ENCODE results near the gene GSTT2B. TPM values are rescaled to one million over a fixed set of nuclear protein-coding genes. Genes with fewer than 3 reads are reported as not detected.
"Not testable (repeated sequence)": the region's sequence is repeated elsewhere in the genome, so short reads cannot be mapped to it uniquely, and the experiment has no call there.

The GSTT2B gene
- total RNA-seq, 6 experiments from 2014 or later: 0.50 to 23.7 (median 3.4) TPM; not detected in 1

- peaks cover 0 to 25% (median 7%) of the 10 kb centered on the region in 4 donors for H3K36me3 ChIP-seq
- no CpG with 5 or more reads among the region's 3 CpGs for WGBS (ENCODE audit: insufficient coverage, low coverage, low lambda C conversion rate, missing lambda C conversion rate)
- H3K4me1 ChIP-seq: peaks cover 0 to 8% (median 0%) of the 10 kb centered on the region in 4 donors
- H3K27ac ChIP-seq: peak overlapping the region in 1 of 3 donors; percentile 55
- H3K27me3 ChIP-seq: no peaks in the 10 kb centered on the region
- no peaks in the 10 kb centered on the region for H3K9me3 ChIP-seq
- no peak for DNase-seq
- no peak for ATAC-seq
- no peak overlapping the region for H3K4me3 ChIP-seq
- TF ChIP-seq CTCF (IDR thresholded peaks at IDR 0.05) (no peak), POLR2A (IDR thresholded peaks at IDR 0.05) (no peak)
- intact Hi-C loops (cut with DNase I): no loop called here
Observed at GRCh38 chr22:23969071-23969470, 8.1 kb upstream of the GSTT2B start.

- no CpG with 5 or more reads among the region's 30 CpGs for WGBS (ENCODE audit: insufficient coverage, low coverage, low lambda C conversion rate, missing lambda C conversion rate)
- ATAC-seq: peak; percentile 82 to 97 (median 90)
- H3K9me3 ChIP-seq; H3K27me3 ChIP-seq; H3K4me3 ChIP-seq; H3K27ac ChIP-seq; intact Hi-C loops (cut with DNase I); H3K4me1 ChIP-seq; DNase-seq: not testable (repeated sequence)
- peaks cover 0 to 21% (median 5%) of the 10 kb centered on the region in 4 donors for H3K36me3 ChIP-seq
Observed at GRCh38 chr22:23966568-23966967, 5.6 kb upstream of the GSTT2B start, which contains the start of gene DDTL. TSS of gene DDTL (plus strand) at chr22:23966888. CDS start at chr22:23966915, 27 bp downstream.

GRCh38 chr22:23966094-23966493, 5.1 kb upstream of the GSTT2B start:
- peak; percentile 13 to 63 (median 48) for ATAC-seq

GRCh38 chr22:23956301-23956900, 4.6 kb downstream of the GSTT2B start:
- H3K4me1 ChIP-seq; intact Hi-C loops (cut with DNase I); H3K27ac ChIP-seq; H3K36me3 ChIP-seq; H3K9me3 ChIP-seq; H3K27me3 ChIP-seq; H3K4me3 ChIP-seq: not testable (repeated sequence)
- 15% methylated on average over 12 of the region's 12 CpGs for WGBS (ENCODE audit: insufficient coverage, low coverage, low lambda C conversion rate, missing lambda C conversion rate)
- peak; percentile 76 to 92 (median 77) for TF ChIP-seq CTCF (IDR thresholded peaks at IDR 0.05)
- DNase-seq: peak; percentile 51 to 76 (median 59)
- peak; percentile 67 to 83 (median 76) for ATAC-seq

More at GRCh38 chr22:23966094-23966493, 5.1 kb upstream of the GSTT2B start:
- H3K36me3 ChIP-seq: peaks cover 0 to 17% (median 2%) of the 10 kb centered on the region in 4 donors
- H3K9me3 ChIP-seq; H3K27me3 ChIP-seq; H3K4me1 ChIP-seq; intact Hi-C loops (cut with DNase I); H3K27ac ChIP-seq; H3K4me3 ChIP-seq; DNase-seq: not testable (repeated sequence)
- no CpG with 5 or more reads among the region's 18 CpGs for WGBS (ENCODE audit: insufficient coverage, low coverage, low lambda C conversion rate, missing lambda C conversion rate)

- DNase-seq; intact Hi-C loops (cut with DNase I); H3K9me3 ChIP-seq; H3K27ac ChIP-seq; H3K36me3 ChIP-seq; H3K4me1 ChIP-seq; ATAC-seq; H3K27me3 ChIP-seq; H3K4me3 ChIP-seq: not testable (repeated sequence)
- 58% methylated on average over 6 of the region's 8 CpGs for WGBS (ENCODE audit: insufficient coverage, low coverage, low lambda C conversion rate, missing lambda C conversion rate)
Observed at GRCh38 chr22:23955886-23956285, 5.1 kb downstream of the GSTT2B start.

GRCh38 chr22:23954991-23955305, 6.0 kb downstream of the GSTT2B start:
- WGBS (ENCODE audit: insufficient coverage, low coverage, low lambda C conversion rate, missing lambda C conversion rate): 70% methylated on average over 4 of the region's 6 CpGs
- intact Hi-C loops (cut with DNase I); ATAC-seq: not testable (repeated sequence)

GRCh38 chr22:23954193-23954990, 6.6 kb downstream of the GSTT2B start:
- WGBS (ENCODE audit: insufficient coverage, low coverage, low lambda C conversion rate, missing lambda C conversion rate): 61% methylated on average over 8 of the region's 8 CpGs
- intact Hi-C loops (cut with DNase I); DNase-seq; H3K4me3 ChIP-seq; ATAC-seq; H3K9me3 ChIP-seq; H3K27me3 ChIP-seq; H3K27ac ChIP-seq; H3K36me3 ChIP-seq; H3K4me1 ChIP-seq: not testable (repeated sequence)

More at GRCh38 chr22:23954991-23955305, 6.0 kb downstream of the GSTT2B start:
- H3K27me3 ChIP-seq, H3K36me3 ChIP-seq, H3K9me3 ChIP-seq, H3K4me1 ChIP-seq, H3K27ac ChIP-seq, H3K4me3 ChIP-seq, DNase-seq: not testable (repeated sequence)

- DNase-seq; H3K4me3 ChIP-seq; ATAC-seq; H3K9me3 ChIP-seq; intact Hi-C loops (cut with DNase I); H3K27ac ChIP-seq; H3K36me3 ChIP-seq; H3K27me3 ChIP-seq; H3K4me1 ChIP-seq: not testable (repeated sequence)
- 80% methylated on average over 1 of the region's 4 CpGs for WGBS (ENCODE audit: insufficient coverage, low coverage, low lambda C conversion rate, missing lambda C conversion rate)
Observed at GRCh38 chr22:23953485-23953884, 7.5 kb downstream of the GSTT2B start.

- H3K4me1 ChIP-seq; H3K27me3 ChIP-seq; intact Hi-C loops (cut with DNase I); H3K9me3 ChIP-seq; H3K27ac ChIP-seq; DNase-seq; H3K36me3 ChIP-seq; H3K4me3 ChIP-seq: not testable (repeated sequence)
- peak in 2 of 4 donors; percentile 5 to 41 for ATAC-seq
- WGBS (ENCODE audit: insufficient coverage, low coverage, low lambda C conversion rate, missing lambda C conversion rate): 61% methylated on average over 11 of the region's 11 CpGs
Observed at GRCh38 chr22:23952794-23953405, 8.1 kb downstream of the GSTT2B start.
